Cerebellar cortex (tissue), 1 donor: Measurements from ENCODE around the gene RPS26.
"Not testable (repeated sequence)": the region's sequence is repeated elsewhere in the genome, so short reads cannot be mapped to it uniquely, and the experiment has no call there.

Experiments used
- DNase-seq: peaks from one replicate; pipeline ENCODE4 v3.0.0-alpha.2; 2015; ENCODE audit warnings: low spot score

Gene RPS26

GRCh38 chr12:56021889-56022497 is 19.7 kb upstream of the RPS26 start:
- DNase-seq = peak; percentile 45

GRCh38 chr12:56028511-56029165 is 13.1 kb upstream of the RPS26 start:
- no peak for DNase-seq

GRCh38 chr12:56029166-56029519 is 12.6 kb upstream of the RPS26 start:
- no peak for DNase-seq

- peak; percentile 48 for DNase-seq
Observed at GRCh38 chr12:56029666-56030293, 11.9 kb upstream of the RPS26 start.

- no peak for DNase-seq
Observed at GRCh38 chr12:56031987-56032386, 9.7 kb upstream of the RPS26 start.

GRCh38 chr12:56034586-56035332 is 7.0 kb upstream of the RPS26 start:
- no peak for DNase-seq

GRCh38 chr12:56037161-56037560 is 4.6 kb upstream of the RPS26 start:
- DNase-seq = no peak

- no peak for DNase-seq
Observed at GRCh38 chr12:56038022-56038655, 3.6 kb upstream of the RPS26 start.

- no peak for DNase-seq
Observed at GRCh38 chr12:56040151-56040550, 1.6 kb upstream of the RPS26 start.

GRCh38 chr12:56040963-56041551 is 661 bp upstream of the RPS26 start:
- no peak for DNase-seq

GRCh38 chr12:56042430-56042813 is 704 bp downstream of the RPS26 start:
- DNase-seq = not testable (repeated sequence)

- DNase-seq = no peak
Observed at GRCh38 chr12:56042843-56043242, 1.1 kb downstream of the RPS26 start.

- peak; percentile 50 for DNase-seq
Observed at GRCh38 chr12:56046027-56046780, 4.5 kb downstream of the RPS26 start.

GRCh38 chr12:56053407-56053893 is 11.7 kb downstream of the RPS26 start:
- DNase-seq = no peak

- DNase-seq = not testable (repeated sequence)
Observed at GRCh38 chr12:56059964-56060363, 18.2 kb downstream of the RPS26 start.

GRCh38 chr12:56061982-56062381 is 20.3 kb downstream of the RPS26 start:
- no peak for DNase-seq

GRCh38 chr12:56062996-56063395 is 21.3 kb downstream of the RPS26 start:
- DNase-seq = no peak

- DNase-seq = no peak
Observed at GRCh38 chr12:56071648-56072047, 29.9 kb downstream of the RPS26 start.

- DNase-seq = no peak
Observed at GRCh38 chr12:56074396-56074795, 32.7 kb downstream of the RPS26 start.

- DNase-seq = not testable (repeated sequence)
Observed at GRCh38 chr12:56077966-56078365, 36.2 kb downstream of the RPS26 start.

GRCh38 chr12:56078427-56078826 is 36.7 kb downstream of the RPS26 start:
- no peak for DNase-seq
